Tibial nerve (tissue), 4 donors: ENCODE results near the gene TMF1. TPM values are rescaled to one million over a fixed set of nuclear protein-coding genes. Genes with fewer than 3 reads are reported as not detected.

Experiments
- DNase-seq, 2 donors: peaks; one replicate each; pipeline ENCODE4 v3.0.0-alpha.2; 2019; ENCODE audit warnings: low spot score in 2 of 2
- H3K27ac ChIP-seq, 4 donors: fragments of 200-600 bp; sonication (generic) in 3 of 4; one replicate each; pipeline ENCODE4 v1.5.1; 2017 to 2019; ENCODE audit warnings: mild to moderate bottlenecking in 1 of 4
- H3K27me3 ChIP-seq, 2 donors: fragments of 200-600 bp; sonication (generic) in 1 of 2; one replicate each; pipeline versions ENCODE4 v1.5.1 to v1.6.0; 2017 to 2019
- H3K36me3 ChIP-seq, 3 donors: fragments of 200-600 bp; sonication (generic); one replicate each; pipeline ENCODE4 v1.5.1; 2018 to 2019
- H3K4me1 ChIP-seq, 4 donors: fragments of 200-600 bp; sonication (generic) in 3 of 4; one replicate each; pipeline ENCODE4 v1.5.1; 2017 to 2019
- H3K4me3 ChIP-seq, 4 donors: fragments of 200-600 bp; sonication (generic) in 3 of 4; one replicate each; pipeline ENCODE4 v1.5.1; 2017 to 2019; ENCODE audit warnings: mild to moderate bottlenecking in 1 of 4, moderate library complexity in 1 of 4
- H3K9me3 ChIP-seq, 4 donors: fragments of 200-600 bp; sonication (generic) in 3 of 4; one replicate each; pipeline ENCODE4 v1.5.1; 2017 to 2019
- EP300 ChIP-seq, 2 donors: sonication (generic); formaldehyde crosslinking; IDR thresholded peaks; one replicate each; pipeline ENCODE4 v1.6.1; 2017; ENCODE audit warnings: antibody characterized with exemption in 2 of 2, mild to moderate bottlenecking in 1 of 2
- POLR2A ChIP-seq, 2 donors: fragments of 450-650 bp; IDR thresholded peaks; one replicate each; pipeline ENCODE4 v1.6.1; 2017; ENCODE audit warnings: antibody characterized with exemption in 2 of 2, mild to moderate bottlenecking in 2 of 2, moderate library complexity in 2 of 2
- WGBS, 2 donors: methylation state at CpG; one replicate each; pipeline ENCODE4 v1.1.5; 2018; 5-methylcytosine and 5-hydroxymethylcytosine counted together
- total RNA-seq, 4 donors: library from RNA; depleted of rRNA; stranded (reverse); fragments of >200 nt; gene quantifications; one replicate each; pipeline ENCODE4 v1.1.0, GENCODE V29; 2016
- TF ChIP-seq, protein P1 (sequence below), 5 experiments: fragments of 200-600 bp in 3 of 5; fragments of 450-650 bp in 2 of 5; sonication (generic) in 3 of 5; IDR thresholded peaks; one replicate each; pipeline ENCODE4 v1.5.1; 2016 to 2019; ENCODE audit warnings: antibody characterized with exemption in 5 of 5, mild to moderate bottlenecking in 3 of 5, moderate library complexity in 2 of 5

The TMF1 gene
- total RNA-seq, 4 donors from 2014 or later: 24.7 to 33.5 (median 33.0) TPM

- H3K4me3 ChIP-seq: no peak overlapping the region
- peaks cover 0 to 84% (median 68%) of the 10 kb centered on the region in 4 donors for H3K4me1 ChIP-seq
- TF ChIP-seq, protein P1, sequence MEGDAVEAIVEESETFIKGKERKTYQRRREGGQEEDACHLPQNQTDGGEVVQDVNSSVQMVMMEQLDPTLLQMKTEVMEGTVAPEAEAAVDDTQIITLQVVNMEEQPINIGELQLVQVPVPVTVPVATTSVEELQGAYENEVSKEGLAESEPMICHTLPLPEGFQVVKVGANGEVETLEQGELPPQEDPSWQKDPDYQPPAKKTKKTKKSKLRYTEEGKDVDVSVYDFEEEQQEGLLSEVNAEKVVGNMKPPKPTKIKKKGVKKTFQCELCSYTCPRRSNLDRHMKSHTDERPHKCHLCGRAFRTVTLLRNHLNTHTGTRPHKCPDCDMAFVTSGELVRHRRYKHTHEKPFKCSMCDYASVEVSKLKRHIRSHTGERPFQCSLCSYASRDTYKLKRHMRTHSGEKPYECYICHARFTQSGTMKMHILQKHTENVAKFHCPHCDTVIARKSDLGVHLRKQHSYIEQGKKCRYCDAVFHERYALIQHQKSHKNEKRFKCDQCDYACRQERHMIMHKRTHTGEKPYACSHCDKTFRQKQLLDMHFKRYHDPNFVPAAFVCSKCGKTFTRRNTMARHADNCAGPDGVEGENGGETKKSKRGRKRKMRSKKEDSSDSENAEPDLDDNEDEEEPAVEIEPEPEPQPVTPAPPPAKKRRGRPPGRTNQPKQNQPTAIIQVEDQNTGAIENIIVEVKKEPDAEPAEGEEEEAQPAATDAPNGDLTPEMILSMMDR (IDR thresholded peaks at IDR 0.05): no peak
- no peak for TF ChIP-seq POLR2A (IDR thresholded peaks at IDR 0.05)
- TF ChIP-seq EP300 (IDR thresholded peaks at IDR 0.05): no peak
- no peaks in the 10 kb centered on the region for H3K9me3 ChIP-seq
- no peak for DNase-seq
- H3K27ac ChIP-seq: peak overlapping the region in 3 of 4 donors; percentile 60 to 97 (median 76)
- peaks cover 0 to 4% (median 0%) of the 10 kb centered on the region in 3 donors for H3K36me3 ChIP-seq
- 74 to 81% methylated on average over 5 of the region's 5 CpGs for WGBS, 2 donors
- H3K27me3 ChIP-seq: no peaks in the 10 kb centered on the region
Measured at GRCh38 chr3:69095636-69096035, 43.5 kb upstream of the TMF1 start.

DNA sequence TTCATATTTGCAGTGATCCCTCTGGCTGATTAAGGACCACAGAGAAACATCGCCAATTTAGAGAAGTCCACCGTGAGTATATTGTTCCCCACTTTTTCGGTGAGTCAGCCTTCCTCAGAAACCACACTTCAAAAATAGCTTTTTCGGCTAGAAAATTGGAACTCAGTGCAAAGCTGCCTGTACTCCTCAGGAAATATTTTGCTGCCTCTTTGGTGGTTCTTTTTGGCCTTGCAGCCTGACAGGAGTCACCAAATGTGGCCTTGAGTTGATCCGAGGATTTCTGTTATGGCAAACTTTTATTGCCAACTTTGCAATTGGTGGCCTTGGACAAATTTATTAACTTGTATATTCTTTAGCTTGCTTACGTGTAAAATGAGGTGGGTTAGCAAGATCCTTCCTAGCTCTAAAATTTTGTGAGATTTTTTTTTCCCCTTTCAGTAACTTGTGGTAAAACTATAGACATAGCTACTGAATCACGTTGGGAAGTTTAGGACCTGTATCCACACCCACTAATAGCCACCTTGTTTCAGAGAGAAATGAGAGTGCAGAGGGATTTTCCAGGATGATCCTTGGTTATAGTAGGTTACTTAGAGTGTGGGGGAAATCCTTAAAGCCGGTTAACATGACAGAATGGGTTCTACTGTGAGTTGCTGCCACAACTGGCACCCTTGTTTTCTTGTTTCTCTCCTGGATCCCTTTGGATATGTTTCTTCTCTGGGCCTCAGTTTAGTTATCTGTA is 42.5 kb upstream of the TMF1 start:
- peak in 1 of 2 donors; percentile 38 for TF ChIP-seq EP300 (IDR thresholded peaks at IDR 0.05)
- TF ChIP-seq, protein P1 (IDR thresholded peaks at IDR 0.05): no peak
- TF ChIP-seq POLR2A (IDR thresholded peaks at IDR 0.05): no peak
- DNase-seq: no peak
- Histone ChIP-seq H3K27me3 (no peaks in the 10 kb centered on the region), H3K9me3 (no peaks in the 10 kb centered on the region), H3K4me3 (no peak overlapping the region), H3K36me3 (no peaks in the 10 kb centered on the region), H3K27ac (peak overlapping the region in 3 of 4 donors; percentile 76 to 97 (median 76)), H3K4me1 (peaks cover 0 to 92% (median 76%) of the 10 kb centered on the region in 4 donors)
- 40% methylated on average over 8 of the region's 8 CpGs for WGBS, 2 donors

DNA sequence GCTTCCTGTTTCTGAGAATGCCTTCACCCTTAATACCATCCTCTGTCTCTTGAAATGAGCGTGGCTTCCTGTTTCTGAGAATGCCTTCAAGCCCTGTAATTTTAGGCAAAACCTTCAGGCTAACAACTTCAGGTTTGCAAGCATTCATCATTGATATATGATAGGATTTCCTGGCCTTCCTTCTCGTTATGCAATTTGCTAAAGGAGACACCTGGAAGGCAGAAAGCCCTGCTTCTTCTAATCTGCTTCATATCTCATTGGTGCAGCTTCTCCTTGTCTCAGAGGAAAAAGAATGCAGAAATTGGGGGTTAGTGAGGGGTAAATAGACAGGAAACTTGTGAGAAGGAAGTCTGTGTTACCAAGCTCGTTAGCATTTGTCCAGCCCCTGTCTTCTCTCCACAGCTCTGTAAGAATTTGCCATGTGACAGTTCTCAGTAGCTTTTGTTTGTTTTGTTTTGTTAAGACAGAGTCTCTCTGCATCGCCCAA is 39.9 kb upstream of the TMF1 start:
- H3K4me3 ChIP-seq: peak overlapping the region in 1 of 4 donors; percentile 20
- H3K4me1 ChIP-seq: peaks cover 0 to 99% (median 91%) of the 10 kb centered on the region in 4 donors
- no peaks in the 10 kb centered on the region for H3K9me3 ChIP-seq
- H3K27ac ChIP-seq: peak overlapping the region; percentile 28 to 97 (median 76)
- no peaks in the 10 kb centered on the region for H3K27me3 ChIP-seq
- H3K36me3 ChIP-seq: no peaks in the 10 kb centered on the region
- 22 to 28% methylated on average over 4 of the region's 4 CpGs for WGBS, 2 donors
- no peak for DNase-seq
- no peak for TF ChIP-seq POLR2A (IDR thresholded peaks at IDR 0.05)
- TF ChIP-seq, protein P1 (IDR thresholded peaks at IDR 0.05): no peak
- no peak for TF ChIP-seq EP300 (IDR thresholded peaks at IDR 0.05)

GRCh38 chr3:69091389-69092029 is 39.4 kb upstream of the TMF1 start:
- WGBS, 2 donors: 67 to 79% methylated on average over 5 of the region's 5 CpGs
- TF ChIP-seq EP300 (IDR thresholded peaks at IDR 0.05): no peak
- no peak for TF ChIP-seq POLR2A (IDR thresholded peaks at IDR 0.05)
- TF ChIP-seq, protein P1 (IDR thresholded peaks at IDR 0.05): no peak
- Histone ChIP-seq H3K36me3 (no peaks in the 10 kb centered on the region), H3K27me3 (no peaks in the 10 kb centered on the region), H3K9me3 (no peaks in the 10 kb centered on the region), H3K4me1 (peaks cover 0 to 100% (median 95%) of the 10 kb centered on the region in 4 donors), H3K27ac (peak overlapping the region in 3 of 4 donors; percentile 76 to 97 (median 76)), H3K4me3 (no peak overlapping the region)
- DNase-seq: no peak

- H3K36me3 ChIP-seq: no peaks in the 10 kb centered on the region
- no peaks in the 10 kb centered on the region for H3K27me3 ChIP-seq
- H3K27ac ChIP-seq: peak overlapping the region in 3 of 4 donors; percentile 89 to 97 (median 92)
- H3K4me1 ChIP-seq: peaks cover 0 to 90% (median 83%) of the 10 kb centered on the region in 4 donors
- no peak overlapping the region for H3K4me3 ChIP-seq
- no peak for DNase-seq
- TF ChIP-seq POLR2A (IDR thresholded peaks at IDR 0.05): no peak
- no peak for TF ChIP-seq EP300 (IDR thresholded peaks at IDR 0.05)
- H3K9me3 ChIP-seq: no peaks in the 10 kb centered on the region
- 39 to 42% methylated on average over 3 of the region's 3 CpGs for WGBS, 2 donors
Measured at GRCh38 chr3:69090021-69090420, 37.9 kb upstream of the TMF1 start.
